Measurements from ENCODE around the gene TSSC4. TPM values are rescaled to one million over a fixed set of nuclear protein-coding genes. Genes with fewer than 3 reads are reported as not detected.

TSSC4 gene
- total RNA-seq, 1 experiment from 2014 or later = 90.1 TPM

DNA sequence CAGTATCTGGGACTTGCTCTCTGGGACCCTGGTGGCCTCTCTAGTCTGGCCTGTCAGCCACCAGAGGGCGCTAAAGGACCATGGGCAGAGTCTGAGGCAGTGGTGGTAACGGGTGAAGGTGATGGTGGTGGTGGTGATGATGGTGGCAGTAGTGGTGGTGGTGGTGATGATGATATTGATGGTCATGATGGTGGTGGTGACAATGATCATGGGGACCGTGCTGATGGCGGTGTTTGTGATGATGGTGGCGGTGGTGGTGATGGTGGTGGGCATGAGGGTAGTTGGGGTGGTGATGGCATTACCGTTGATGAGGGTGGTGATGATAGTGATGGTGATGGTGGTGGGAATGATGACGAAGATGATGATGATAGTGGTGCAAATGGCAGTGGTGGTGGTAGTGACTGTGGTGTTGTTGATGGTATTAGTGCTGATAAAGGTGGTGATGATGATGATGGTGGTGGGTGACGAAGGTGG, 27.8 kb downstream of the TSSC4 start:
- peak; percentile 37 for DNase-seq
- H3K4me3 ChIP-seq = no peak overlapping the region
- no peaks in the 10 kb centered on the region for H3K27me3 ChIP-seq
- H3K36me3 ChIP-seq = no peaks in the 10 kb centered on the region
- H3K9me3 ChIP-seq = no peaks in the 10 kb centered on the region

- Histone ChIP-seq H3K36me3 (no peaks in the 10 kb centered on the region), H3K9me3 (no peaks in the 10 kb centered on the region), H3K27me3 (no peaks in the 10 kb centered on the region), H3K4me3 (no peak overlapping the region)
- no peak for DNase-seq
These were observed 30.8 kb downstream of the TSSC4 start for GRCh38 chr11:2431395-2431794.

DNA sequence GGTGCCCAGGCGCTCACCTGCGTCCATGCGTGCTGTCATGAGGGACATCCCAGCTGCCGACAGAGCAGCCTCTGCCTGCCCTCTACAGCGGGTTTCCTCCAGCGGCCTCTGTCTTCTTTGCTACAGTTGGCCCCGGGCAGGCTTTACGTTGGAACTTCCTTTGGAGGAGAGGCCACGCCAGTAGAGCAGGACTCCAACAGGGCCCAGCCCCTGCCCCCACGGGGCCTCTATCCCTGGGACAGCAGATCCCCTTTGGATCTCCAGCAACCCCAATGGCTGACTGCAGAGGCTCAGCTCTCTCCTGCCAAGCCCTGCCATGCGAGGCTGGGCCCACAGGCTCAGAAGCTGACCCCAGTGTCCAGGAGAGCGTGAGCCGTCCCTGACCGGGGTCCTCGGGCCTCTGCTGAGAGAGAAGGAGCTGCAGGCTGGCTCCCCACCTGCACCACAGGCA, 31.6 kb downstream of the TSSC4 start:
- Histone ChIP-seq H3K27me3 (no peaks in the 10 kb centered on the region; the same call in 1 of the 2 replicates), H3K9me3 (no peaks in the 10 kb centered on the region), H3K4me3 (no peak overlapping the region), H3K36me3 (no peaks in the 10 kb centered on the region)
- DNase-seq = no peak

GRCh38 chr11:2432628-2433071, 32.1 kb downstream of the TSSC4 start:
- no peaks in the 10 kb centered on the region; the same call in 1 of the 2 replicates for H3K27me3 ChIP-seq
- H3K4me3 ChIP-seq = no peak overlapping the region
- no peaks in the 10 kb centered on the region for H3K9me3 ChIP-seq
- no peak for DNase-seq
- H3K36me3 ChIP-seq = no peaks in the 10 kb centered on the region

GRCh38 chr11:2433106-2433925, 32.8 kb downstream of the TSSC4 start:
- Histone ChIP-seq H3K4me3 (no peak overlapping the region), H3K9me3 (no peaks in the 10 kb centered on the region), H3K27me3 (peaks cover 5% of the 10 kb centered on the region), H3K36me3 (no peaks in the 10 kb centered on the region)
- no peak for DNase-seq

GRCh38 chr11:2434008-2434407, 33.5 kb downstream of the TSSC4 start:
- DNase-seq = no peak
- Histone ChIP-seq H3K4me3 (no peak overlapping the region), H3K9me3 (no peaks in the 10 kb centered on the region), H3K27me3 (peaks cover 10% of the 10 kb centered on the region), H3K36me3 (no peaks in the 10 kb centered on the region)

GRCh38 chr11:2434506-2435255, 34.1 kb downstream of the TSSC4 start:
- Histone ChIP-seq H3K27me3 (peaks cover 17% of the 10 kb centered on the region), H3K4me3 (no peak overlapping the region), H3K9me3 (no peaks in the 10 kb centered on the region), H3K36me3 (no peaks in the 10 kb centered on the region)
- no peak for DNase-seq

GRCh38 chr11:2435288-2436012, 34.9 kb downstream of the TSSC4 start:
- peaks cover 23% of the 10 kb centered on the region for H3K27me3 ChIP-seq
- no peaks in the 10 kb centered on the region for H3K9me3 ChIP-seq
- no peaks in the 10 kb centered on the region for H3K36me3 ChIP-seq
- DNase-seq = no peak
- H3K4me3 ChIP-seq = no peak overlapping the region

GRCh38 chr11:2436013-2436520, 35.5 kb downstream of the TSSC4 start:
- Histone ChIP-seq H3K4me3 (no peak overlapping the region), H3K9me3 (no peaks in the 10 kb centered on the region), H3K27me3 (peaks cover 26% of the 10 kb centered on the region)

DNA sequence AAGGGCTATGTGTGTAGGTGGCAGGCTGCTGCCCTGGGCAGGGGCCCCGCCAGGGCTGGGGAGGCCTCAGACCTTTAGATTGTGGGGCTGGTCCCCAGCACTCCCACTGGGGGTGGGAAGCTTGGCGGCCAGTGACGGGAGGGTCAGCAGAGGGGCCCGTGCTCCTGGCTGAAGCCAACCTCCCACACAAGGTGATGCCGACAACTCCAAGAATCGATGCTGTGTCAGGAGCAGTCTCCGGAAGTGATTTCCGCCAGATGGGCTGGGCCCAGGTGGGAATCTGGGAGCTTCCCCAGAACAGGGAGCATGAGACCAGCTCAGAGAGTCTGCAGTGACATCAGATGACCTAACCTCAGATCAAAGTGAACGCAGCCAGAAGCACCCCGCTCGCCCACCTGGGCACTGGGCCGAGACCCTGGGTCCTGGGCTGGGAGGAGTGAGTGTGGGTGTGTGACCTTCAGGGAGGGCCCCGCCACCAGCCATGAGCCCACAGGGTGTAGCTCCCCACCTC, 36.0 kb downstream of the TSSC4 start:
- H3K9me3 ChIP-seq = no peaks in the 10 kb centered on the region
- DNase-seq = no peak
- H3K27me3 ChIP-seq = peaks cover 26% of the 10 kb centered on the region
- H3K36me3 ChIP-seq = no peaks in the 10 kb centered on the region
- H3K4me3 ChIP-seq = no peak overlapping the region

More at GRCh38 chr11:2436013-2436520, 35.5 kb downstream of the TSSC4 start:
- H3K36me3 ChIP-seq = no peaks in the 10 kb centered on the region
- DNase-seq = no peak

DNA sequence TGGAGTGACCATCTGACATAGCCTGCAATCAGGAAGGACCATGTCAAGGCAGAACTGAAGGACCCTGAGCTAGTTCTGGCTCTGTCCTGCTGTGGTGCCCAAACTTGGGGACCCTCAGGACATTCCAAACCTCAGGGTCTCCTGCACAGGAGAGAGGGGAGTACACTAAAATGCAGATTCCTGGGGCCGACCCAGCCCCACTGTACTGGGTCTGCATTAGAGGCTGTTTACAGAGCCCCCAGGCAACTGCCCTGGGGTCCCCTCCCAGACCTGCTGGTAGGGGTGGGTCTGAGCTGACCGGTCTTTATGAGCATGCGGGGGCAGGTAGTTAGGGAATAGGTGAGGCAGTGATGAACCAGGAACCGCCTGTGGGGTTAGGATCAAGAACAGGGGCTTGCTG, 37.0 kb downstream of the TSSC4 start:
- H3K4me3 ChIP-seq = no peak overlapping the region
- no peaks in the 10 kb centered on the region for H3K9me3 ChIP-seq
- peaks cover 26% of the 10 kb centered on the region for H3K27me3 ChIP-seq
- no peak for DNase-seq
- H3K36me3 ChIP-seq = no peaks in the 10 kb centered on the region

GRCh38 chr11:2439820-2440219, 39.3 kb downstream of the TSSC4 start:
- Histone ChIP-seq H3K4me3 (no peak overlapping the region), H3K36me3 (no peaks in the 10 kb centered on the region), H3K9me3 (no peaks in the 10 kb centered on the region), H3K27me3 (peaks cover 42% of the 10 kb centered on the region)
- no peak for DNase-seq

GRCh38 chr11:2440646-2441045, 40.1 kb downstream of the TSSC4 start:
- no peaks in the 10 kb centered on the region for H3K36me3 ChIP-seq
- H3K9me3 ChIP-seq = no peaks in the 10 kb centered on the region
- no peak overlapping the region for H3K4me3 ChIP-seq
- H3K27me3 ChIP-seq = peaks cover 46% of the 10 kb centered on the region
- DNase-seq = no peak

- no peaks in the 10 kb centered on the region for H3K9me3 ChIP-seq
- no peak overlapping the region for H3K4me3 ChIP-seq
- no peak for DNase-seq
- peaks cover 48% of the 10 kb centered on the region for H3K27me3 ChIP-seq
- H3K36me3 ChIP-seq = no peaks in the 10 kb centered on the region
These were observed 40.6 kb downstream of the TSSC4 start for GRCh38 chr11:2441171-2441570.

GRCh38 chr11:2442589-2442988, 42.0 kb downstream of the TSSC4 start:
- DNase-seq = no peak
- Histone ChIP-seq H3K9me3 (no peaks in the 10 kb centered on the region), H3K4me3 (no peak overlapping the region), H3K36me3 (no peaks in the 10 kb centered on the region), H3K27me3 (peaks cover 49% of the 10 kb centered on the region)

DNA sequence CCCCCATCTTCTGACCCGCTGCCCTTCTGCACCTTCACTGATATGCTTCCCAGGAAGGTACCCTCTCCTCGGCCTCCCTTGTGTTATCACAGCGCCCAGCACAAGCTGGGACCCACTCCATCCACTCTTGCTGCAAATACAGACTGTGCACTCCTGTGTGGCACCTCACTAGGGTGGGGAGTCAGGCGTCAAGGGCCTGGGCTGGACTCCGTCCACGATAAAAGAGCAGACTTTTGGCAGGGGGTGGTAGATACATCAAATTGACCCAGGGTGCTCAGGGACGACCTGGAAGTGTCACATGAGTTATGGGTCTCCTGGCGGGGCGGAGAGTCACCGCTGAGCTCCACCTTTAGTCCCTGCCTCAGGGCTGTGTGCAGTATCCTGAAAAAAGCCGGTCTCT, 42.9 kb downstream of the TSSC4 start:
- Histone ChIP-seq H3K4me3 (no peak overlapping the region), H3K27me3 (peaks cover 43% of the 10 kb centered on the region), H3K36me3 (no peaks in the 10 kb centered on the region), H3K9me3 (no peaks in the 10 kb centered on the region)
- no peak for DNase-seq

Measured in MG63 (cell line).